GM12864 (cell line): ENCODE measurements around the gene AZU1.

Experiments used
- DNase-seq: peaks from one replicate; pipeline ENCODE4 v3.0.0-alpha.2; 2011; ENCODE audit warnings: low read depth
- H3K4me3 ChIP-seq: 2 replicates; pipeline ENCODE4 v1.5.1; 2011; ENCODE audit warnings: mild to moderate bottlenecking, low read depth, low read length, control low read depth
- CTCF ChIP-seq: IDR thresholded peaks from 2 replicates; pipeline ENCODE4 v1.5.1; 2011; ENCODE audit warnings: low read depth, mild to moderate bottlenecking, moderate library complexity, low read length, control low read depth, inconsistent platforms; ENCODE audit errors: missing control alignments

AZU1 gene

GRCh38 chr19:827710-828321 lies at the start of gene AZU1:
AZU1 (plus strand) TSS chr19:827837; CDS start chr19:827847, 10 bp downstream.
- no peak within 1 kb of the TSS for H3K4me3 ChIP-seq
- no peak for DNase-seq
- TF ChIP-seq CTCF = no peak

GRCh38 chr19:778910-779653 lies 48.6 kb upstream of the AZU1 start:
- TF ChIP-seq CTCF = no peak
- no peak for DNase-seq
- H3K4me3 ChIP-seq = no peak overlapping the region

GRCh38 chr19:780935-781334 lies 46.7 kb upstream of the AZU1 start:
- no peak for TF ChIP-seq CTCF
- no peak overlapping the region for H3K4me3 ChIP-seq
- DNase-seq = no peak

GRCh38 chr19:781800-782184 lies 45.8 kb upstream of the AZU1 start:
- TF ChIP-seq CTCF = no peak
- DNase-seq = no peak
- H3K4me3 ChIP-seq = no peak overlapping the region

GRCh38 chr19:782185-782877 lies 45.3 kb upstream of the AZU1 start:
- no peak for DNase-seq
- TF ChIP-seq CTCF = no peak
- H3K4me3 ChIP-seq = no peak overlapping the region

GRCh38 chr19:782878-783668 lies 44.6 kb upstream of the AZU1 start:
- TF ChIP-seq CTCF = no peak
- H3K4me3 ChIP-seq = no peak overlapping the region
- DNase-seq = no peak
